Superior temporal gyrus (tissue), 1 donor: ENCODE results near the gene ACOT9.
"Not testable (repeated sequence)": the region's sequence is repeated elsewhere in the genome, so short reads cannot be mapped to it uniquely, and the experiment has no call there.

Experiments
- DNase-seq: peaks from one replicate; pipeline ENCODE4 v3.0.0-alpha.2; 2016; ENCODE audit errors: extremely low spot score

Gene ACOT9

GRCh38 chrX:23742697-23743622 is at the start of gene ACOT9:
Gene ACOT9, minus strand, starts transcription at chrX:23743276. Its CDS starts 132 bp downstream, at chrX:23743144.
- DNase-seq: peak; percentile 68

GRCh38 chrX:23790155-23790497 is 47.0 kb upstream of the ACOT9 start:
- no peak for DNase-seq

- DNase-seq: no peak
These were observed 46.5 kb upstream of the ACOT9 start for GRCh38 chrX:23789386-23790154.

- DNase-seq: no peak
These were observed 45.9 kb upstream of the ACOT9 start for GRCh38 chrX:23788946-23789345.

GRCh38 chrX:23788521-23788920 is 45.4 kb upstream of the ACOT9 start:
- DNase-seq: no peak

- no peak for DNase-seq
These were observed 44.7 kb upstream of the ACOT9 start for GRCh38 chrX:23787745-23788118.

GRCh38 chrX:23786268-23786815 is 43.3 kb upstream of the ACOT9 start:
- no peak for DNase-seq

GRCh38 chrX:23785580-23785979 is 42.5 kb upstream of the ACOT9 start:
- DNase-seq: no peak

GRCh38 chrX:23784470-23785331 is 41.6 kb upstream of the ACOT9 start:
- peak; percentile 30 for DNase-seq

GRCh38 chrX:23783589-23784469 is 40.8 kb upstream of the ACOT9 start:
- DNase-seq: peak; percentile 15

GRCh38 chrX:23782863-23783588 is 40.0 kb upstream of the ACOT9 start, which contains the start of gene SAT1:
Gene SAT1, plus strand, starts transcription at chrX:23783173. Its CDS starts 179 bp downstream, at chrX:23783352.
- DNase-seq: peak; percentile 93

- no peak for DNase-seq
These were observed 39.4 kb upstream of the ACOT9 start for GRCh38 chrX:23782455-23782854.

GRCh38 chrX:23779025-23779424 is 35.9 kb upstream of the ACOT9 start:
- DNase-seq: no peak

GRCh38 chrX:23776363-23776762 is 33.3 kb upstream of the ACOT9 start:
- no peak for DNase-seq

- no peak for DNase-seq
These were observed 30.6 kb upstream of the ACOT9 start for GRCh38 chrX:23773601-23774175.

GRCh38 chrX:23771086-23771485 is 28.0 kb upstream of the ACOT9 start:
- DNase-seq: not testable (repeated sequence)

- DNase-seq: no peak
These were observed 27.1 kb upstream of the ACOT9 start for GRCh38 chrX:23770142-23770541.

- DNase-seq: no peak
These were observed 23.8 kb upstream of the ACOT9 start for GRCh38 chrX:23766650-23767551.
